ENCODE measurements around the gene IQSEC3.

DNA sequence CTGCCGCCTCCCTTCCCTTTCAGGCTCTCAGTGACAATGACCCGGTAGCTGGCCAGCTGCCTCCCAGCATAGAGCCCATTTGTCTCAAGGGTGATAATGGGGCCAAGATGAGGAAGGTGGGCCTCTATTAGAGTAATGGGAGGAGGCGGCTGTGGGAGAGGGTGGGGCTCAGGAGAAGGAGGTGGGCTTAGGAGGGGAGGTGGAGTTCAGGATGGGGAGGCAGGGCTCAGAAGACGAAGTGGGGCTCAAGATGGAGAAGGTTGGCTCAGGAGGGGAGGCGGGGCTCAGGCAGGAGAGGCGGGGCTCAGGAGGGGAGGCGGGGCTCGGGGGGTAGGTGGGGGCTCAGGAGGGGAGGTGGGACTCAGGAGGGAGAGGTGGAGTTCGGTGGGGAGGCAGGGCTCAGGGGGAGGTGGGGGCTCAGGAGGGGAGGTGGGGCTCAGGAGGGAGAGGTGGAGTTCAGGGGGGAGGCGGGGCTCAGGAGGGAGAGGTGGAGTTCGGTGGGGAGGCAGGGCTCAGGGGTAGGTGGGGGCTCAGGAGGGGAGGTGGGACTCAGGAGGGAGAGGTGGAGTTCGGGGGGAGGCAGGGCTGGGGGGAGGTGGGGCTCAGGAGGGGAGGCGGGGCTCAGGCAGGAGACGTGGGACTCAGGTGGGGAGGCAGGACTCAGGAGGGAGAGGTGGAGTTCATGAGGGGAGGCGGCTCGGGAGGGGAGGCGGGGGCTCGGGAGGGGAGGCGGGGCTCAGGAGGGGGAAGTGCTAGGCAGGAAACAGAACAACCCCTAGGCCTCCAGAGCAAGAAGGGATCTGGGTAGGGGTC is 36.8 kb downstream of the IQSEC3 start:
- TF ChIP-seq, protein P1, sequence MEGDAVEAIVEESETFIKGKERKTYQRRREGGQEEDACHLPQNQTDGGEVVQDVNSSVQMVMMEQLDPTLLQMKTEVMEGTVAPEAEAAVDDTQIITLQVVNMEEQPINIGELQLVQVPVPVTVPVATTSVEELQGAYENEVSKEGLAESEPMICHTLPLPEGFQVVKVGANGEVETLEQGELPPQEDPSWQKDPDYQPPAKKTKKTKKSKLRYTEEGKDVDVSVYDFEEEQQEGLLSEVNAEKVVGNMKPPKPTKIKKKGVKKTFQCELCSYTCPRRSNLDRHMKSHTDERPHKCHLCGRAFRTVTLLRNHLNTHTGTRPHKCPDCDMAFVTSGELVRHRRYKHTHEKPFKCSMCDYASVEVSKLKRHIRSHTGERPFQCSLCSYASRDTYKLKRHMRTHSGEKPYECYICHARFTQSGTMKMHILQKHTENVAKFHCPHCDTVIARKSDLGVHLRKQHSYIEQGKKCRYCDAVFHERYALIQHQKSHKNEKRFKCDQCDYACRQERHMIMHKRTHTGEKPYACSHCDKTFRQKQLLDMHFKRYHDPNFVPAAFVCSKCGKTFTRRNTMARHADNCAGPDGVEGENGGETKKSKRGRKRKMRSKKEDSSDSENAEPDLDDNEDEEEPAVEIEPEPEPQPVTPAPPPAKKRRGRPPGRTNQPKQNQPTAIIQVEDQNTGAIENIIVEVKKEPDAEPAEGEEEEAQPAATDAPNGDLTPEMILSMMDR (IDR thresholded peaks at IDR 0.05) = no peak
- no peak for TF ChIP-seq POLR2A (IDR thresholded peaks at IDR 0.05)

Measured in heart left ventricle (tissue), 13 donors.